HepG2 (cell line): ENCODE results near the gene SRSF8. TPM values are rescaled to one million over a fixed set of nuclear protein-coding genes. Genes with fewer than 3 reads are reported as not detected.

Experiments used
- ATAC-seq: fragments of 200-7000 bp; cut with Tn5 transposase; 3 replicates; pipeline ENCODE4 v1.9.1; 2020; ENCODE audit warnings: mild to moderate bottlenecking, moderate library complexity
- BruUV-seq: library from RNA; stranded (reverse); fragments of 400-500 nt; replicated peaks from 2 replicates; lab custom pipeline; 2021; lab: Mats Ljungman, UMichigan
- CTCF ChIA-PET: fragments of 300-600 bp; formaldehyde crosslinking; extraction: SDS; loops from one replicate; lab custom pipeline; 2021; ENCODE audit warnings: low total read pairs, inconsistent platforms, low intra/inter-chr PET ratio; lab: Yijun Ruan, JAX
- POLR2A ChIA-PET: fragments of 350-600 bp; sonication (Branson Sonifier 250); formaldehyde crosslinking; loops from one replicate; lab custom pipeline; 2020; ENCODE audit warnings: antibody characterized with exemption, inconsistent platforms; lab: Yijun Ruan, JAX
- DNase-seq: peaks from one replicate; pipeline ENCODE4 v3.0.0-alpha.2; 2015; ENCODE audit warnings: low spot score
- FAIRE-seq: peaks from 3 replicates; lab custom pipeline; 2011; peaks lifted over from hg19 to GRCh38; lab: Jason Lieb, UNC
- H2AFZ ChIP-seq: one replicate; pipeline ENCODE4 v1.6.1; 2011; ENCODE audit warnings: low read length, inconsistent platforms
- H3K27ac ChIP-seq: fragments of 300-600 bp; 3 replicates; pipeline ENCODE4 v1.8.0; 2011; ENCODE audit warnings: mixed run types, mild to moderate bottlenecking, mixed read lengths, low read length, inconsistent platforms; ENCODE audit not compliant: insufficient read depth; ENCODE audit errors: extremely low read length
- H3K27me3 ChIP-seq, 2 experiments: fragments of 200-600 bp in 1 of 2; 2 replicates in 1 of 2; 3 replicates in 1 of 2; pipeline versions ENCODE4 v1.6.0 to v1.8.0; 2011; ENCODE audit warnings: low read length in 2 of 2, mild to moderate bottlenecking in 2 of 2, moderate library complexity in 2 of 2, inconsistent platforms in 1 of 2; ENCODE audit not compliant: insufficient read depth in 2 of 2, control insufficient read depth in 1 of 2
- H3K36me3 ChIP-seq, 2 experiments: fragments of 200-600 bp in 1 of 2; replicated peaks in 1 of 2; 2 replicates in 1 of 2; 3 replicates in 1 of 2; pipeline versions ENCODE4 v1.5.1 to v1.8.0; 2011; ENCODE audit warnings: low read length in 2 of 2, inconsistent platforms in 1 of 2; ENCODE audit not compliant: insufficient read depth in 2 of 2, control insufficient read depth in 1 of 2
- H3K4me1 ChIP-seq: 2 replicates; pipeline ENCODE4 v1.5.1; 2012; ENCODE audit warnings: low read length, inconsistent platforms; ENCODE audit not compliant: insufficient read depth
- H3K4me2 ChIP-seq: 2 replicates; pipeline ENCODE4 v1.6.0; 2011; ENCODE audit warnings: low read depth, low read length, inconsistent platforms
- H3K4me3 ChIP-seq, 3 experiments: fragments of 200-600 bp in 1 of 3; sonication (generic), shearing (Covaris generic) in 1 of 3; replicated peaks in 1 of 3; 2 replicates each; pipeline ENCODE4 v1.5.1; 2011 to 2016; ENCODE audit warnings: low read length in 3 of 3, inconsistent platforms in 2 of 3, low read depth in 2 of 3, mild to moderate bottlenecking in 2 of 3, control low read depth in 1 of 3, mixed read lengths in 1 of 3; ENCODE audit not compliant: insufficient read depth in 1 of 3
- H3K79me2 ChIP-seq: one replicate; pipeline ENCODE4 v1.6.1; 2011; ENCODE audit warnings: low read length, inconsistent platforms; ENCODE audit not compliant: insufficient read depth
- H3K9ac ChIP-seq: 2 replicates; pipeline ENCODE4 v1.6.0; 2011; ENCODE audit warnings: mild to moderate bottlenecking, low read depth, low read length, inconsistent platforms; ENCODE audit not compliant: insufficient read depth
- H3K9me3 ChIP-seq: 2 replicates; pipeline ENCODE4 v1.5.1; 2012; ENCODE audit warnings: mild to moderate bottlenecking, low read length
- H4K20me1 ChIP-seq: 2 replicates; pipeline ENCODE4 v1.6.0; 2011; ENCODE audit warnings: inconsistent platforms, mild to moderate bottlenecking, low read length, moderate library complexity; ENCODE audit not compliant: insufficient read depth
- CENPX ChIP-seq: sonication (generic); formaldehyde crosslinking; IDR thresholded peaks from 2 replicates; pipeline ENCODE4 v1.9.0; 2021; ENCODE audit warnings: mild to moderate bottlenecking, missing genetic modification reagents, moderate library complexity
- GPN1 ChIP-seq: sonication (generic); formaldehyde crosslinking; IDR thresholded peaks from 2 replicates; pipeline ENCODE4 v1.5.1; 2020; ENCODE audit warnings: missing genetic modification reagents, borderline replicate concordance
- HNRNPL ChIP-seq: fragments of 200-400 bp; formaldehyde crosslinking; IDR thresholded peaks from 2 replicates; pipeline ENCODE4 v1.6.1; 2017; ENCODE audit warnings: mild to moderate bottlenecking, low read depth, low read length
- NFE2 ChIP-seq: sonication (generic); formaldehyde crosslinking; IDR thresholded peaks from 2 replicates; pipeline ENCODE4 v1.4.0; 2020; ENCODE audit warnings: missing genetic modification reagents
- SP1 ChIP-seq, 2 experiments: fragments of 450-650 bp in 1 of 2; sonication (generic) in 1 of 2; formaldehyde crosslinking in 1 of 2; IDR thresholded peaks; 2 replicates each; pipeline versions ENCODE4 v1.4.0 to v1.6.1; 2016 to 2020; ENCODE audit warnings: missing genetic modification reagents in 1 of 2
- ZNF431 ChIP-seq: sonication (generic); formaldehyde crosslinking; IDR thresholded peaks from 2 replicates; pipeline ENCODE4 v1.9.0; 2022; ENCODE audit warnings: missing genetic modification reagents, low read depth, mild to moderate bottlenecking, borderline replicate concordance
- ZNF841 ChIP-seq: sonication (generic); formaldehyde crosslinking; IDR thresholded peaks from 2 replicates; pipeline ENCODE4 v1.8.1; 2023; ENCODE audit warnings: missing genetic modification reagents, borderline replicate concordance
- WGBS: methylation state at CpG from one replicate; pipeline ENCODE4 v1.1.6; 2017; ENCODE audit warnings: low lambda C conversion rate; 5-methylcytosine and 5-hydroxymethylcytosine counted together
- in situ Hi-C: cut with HindIII; loops from 2 replicates; pipeline ENCODE4 v1.10.0; 2017; ENCODE audit warnings: low pct_unique_long_range_greater_than_20kb; ENCODE audit not compliant: extremely low pct_ligation_motif_present
- intact Hi-C: fragments of 100-400 bp; cut with micrococcal nuclease; formaldehyde crosslinking; loops from one replicate; pipeline ENCODE4 v1.10.0; 2022; ENCODE audit not compliant: unreplicated experiment
- polyA plus RNA-seq, 8 experiments: library from polyadenylated mRNA; depleted of rRNA in 3 of 8; stranded (reverse) in 7 of 8; unstranded in 1 of 8; fragments of >200 nt; fragmentation: Illumina TruSeq in 4 of 8; extraction: Trizol in 4 of 8; gene quantifications; 2 replicates each; pipeline versions ENCODE4 v1.2.1 to v1.2.3, GENCODE V29; 2011 to 2016; ENCODE audit warnings: low read depth in 4 of 8, missing spikeins in 1 of 8, mixed read lengths in 1 of 8; ENCODE audit not compliant: insufficient read depth in 1 of 8
- total RNA-seq, 5 experiments: library from RNA; depleted of rRNA; stranded (reverse); fragments of >200 nt; fragmentation: Illumina TruSeq; extraction: Trizol; gene quantifications; 2 replicates each; pipeline ENCODE4 v1.2.3, GENCODE V29; 2016; ENCODE audit warnings: low read depth in 1 of 5

SRSF8 gene
- total and polyA plus RNA-seq, 2 of the 13 experiments (the other 11 are each of a cell fraction or from before 2014, with no cell fraction given), result 21.8 to 25.8 TPM

- no peaks in the 10 kb centered on the region for H4K20me1 ChIP-seq
- ATAC-seq, result no peak
- TF ChIP-seq GPN1 (no peak), ZNF841 (CRISPR knock-in tag) (no peak), SP1 (IDR thresholded peaks at IDR 0.05) (no peak), SP1 (CRISPR knock-in tag; IDR thresholded peaks at IDR 0.05) (no peak), NFE2 (CRISPR knock-in tag) (no peak)
- H2AFZ ChIP-seq, result no peak overlapping the region
- H3K4me3 ChIP-seq, result no peak overlapping the region
- H3K4me2 ChIP-seq, result no peak overlapping the region
- no peak for FAIRE-seq
- intact Hi-C loops, result no loop called here
- no peak overlapping the region for H3K9ac ChIP-seq
- no peaks in the 10 kb centered on the region for H3K79me2 ChIP-seq
- ChIA-PET POLR2A (interaction anchor here (1.0 kb wide), 1 partner anchor 30 kb away, joined by 3 read pairs; no protein-coding TSS in a partner anchor), CTCF (no interaction called here)
- H3K9me3 ChIP-seq, result no peaks in the 10 kb centered on the region
- BruUV-seq, result no TSS peak
- no peaks in the 10 kb centered on the region for H3K36me3 ChIP-seq
- no peaks in the 10 kb centered on the region for H3K27me3 ChIP-seq
- no peak overlapping the region for H3K27ac ChIP-seq
- in situ Hi-C loops, result loop anchor here (25.0 kb wide), 1 partner anchor 140 kb away; the partner anchor contains the start of gene SESN3
- 43% methylated on average over 3 of the region's 3 CpGs for WGBS
- DNase-seq, result no peak
- H3K4me1 ChIP-seq, result peaks cover 16% of the 10 kb centered on the region
Observed at GRCh38 chr11:95097209-95097608, 30.5 kb downstream of the SRSF8 start.

- no peak overlapping the region for H2AFZ ChIP-seq
- no peak for FAIRE-seq
- BruUV-seq, result no TSS peak
- POLR2A ChIA-PET, result no interaction called here
- H4K20me1 ChIP-seq, result no peaks in the 10 kb centered on the region
- intact Hi-C loops, result no loop called here
- WGBS, result 82% methylated on average over 3 of the region's 3 CpGs
- H3K4me1 ChIP-seq, result no peaks in the 10 kb centered on the region
- CTCF ChIA-PET, result no interaction called here
- H3K27ac ChIP-seq, result no peak overlapping the region
- DNase-seq, result no peak
- no peak overlapping the region for H3K4me2 ChIP-seq
- no peak overlapping the region for H3K9ac ChIP-seq
- H3K27me3 ChIP-seq, result no peaks in the 10 kb centered on the region
- no peak for ATAC-seq
- TF ChIP-seq HNRNPL (no peak), CENPX (CRISPR knock-in tag) (no peak), ZNF431 (no peak)
- no peaks in the 10 kb centered on the region for H3K9me3 ChIP-seq
- in situ Hi-C loops, result loop anchor here (25.0 kb wide), 1 partner anchor 138 kb away; the partner anchor contains the start of gene SESN3
- no peaks in the 10 kb centered on the region for H3K79me2 ChIP-seq
- no peak overlapping the region for H3K4me3 ChIP-seq
- no peaks in the 10 kb centered on the region for H3K36me3 ChIP-seq
Observed at GRCh38 chr11:95098826-95099225, 32.1 kb downstream of the SRSF8 start.
